HG02981 (cell line): ENCODE results near the gene FMO3.

Experiments
- ATAC-seq: cut with Tn5 transposase; IDR thresholded peaks from one replicate; pipeline ENCODE4 v1.9.1; 2021; ENCODE audit warnings: mild to moderate bottlenecking, moderate library complexity; ENCODE audit not compliant: unreplicated experiment

The FMO3 gene

GRCh38 chr1:171155484-171155883 is 64.8 kb downstream of the FMO3 start:
- no peak for ATAC-seq

- ATAC-seq: no peak
Measured at GRCh38 chr1:171158096-171158495, 67.4 kb downstream of the FMO3 start.

- ATAC-seq: no peak
Measured at GRCh38 chr1:171158551-171158950, 67.8 kb downstream of the FMO3 start.

GRCh38 chr1:171159148-171159547 is 68.4 kb downstream of the FMO3 start:
- no peak for ATAC-seq

DNA sequence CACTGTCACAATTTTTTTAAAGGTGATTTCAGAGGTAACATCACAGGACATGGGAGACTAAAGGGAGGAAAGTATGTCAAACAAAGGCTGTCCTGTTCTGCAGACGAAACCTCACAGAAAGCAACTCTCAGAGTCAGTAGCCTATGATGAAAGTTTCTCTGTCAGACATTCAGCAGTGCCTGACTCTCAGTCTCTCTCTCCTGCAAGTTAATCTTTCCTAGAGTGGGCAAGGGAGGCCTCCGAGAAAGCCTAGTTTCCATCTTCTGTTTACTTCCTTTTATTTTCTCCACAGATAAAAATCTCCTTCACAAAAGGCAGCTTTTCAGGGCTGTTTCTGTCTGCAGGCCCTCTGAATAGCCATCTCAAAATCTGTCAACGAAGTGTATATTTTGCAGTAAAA is 69.5 kb downstream of the FMO3 start:
- ATAC-seq: peak; percentile 87

DNA sequence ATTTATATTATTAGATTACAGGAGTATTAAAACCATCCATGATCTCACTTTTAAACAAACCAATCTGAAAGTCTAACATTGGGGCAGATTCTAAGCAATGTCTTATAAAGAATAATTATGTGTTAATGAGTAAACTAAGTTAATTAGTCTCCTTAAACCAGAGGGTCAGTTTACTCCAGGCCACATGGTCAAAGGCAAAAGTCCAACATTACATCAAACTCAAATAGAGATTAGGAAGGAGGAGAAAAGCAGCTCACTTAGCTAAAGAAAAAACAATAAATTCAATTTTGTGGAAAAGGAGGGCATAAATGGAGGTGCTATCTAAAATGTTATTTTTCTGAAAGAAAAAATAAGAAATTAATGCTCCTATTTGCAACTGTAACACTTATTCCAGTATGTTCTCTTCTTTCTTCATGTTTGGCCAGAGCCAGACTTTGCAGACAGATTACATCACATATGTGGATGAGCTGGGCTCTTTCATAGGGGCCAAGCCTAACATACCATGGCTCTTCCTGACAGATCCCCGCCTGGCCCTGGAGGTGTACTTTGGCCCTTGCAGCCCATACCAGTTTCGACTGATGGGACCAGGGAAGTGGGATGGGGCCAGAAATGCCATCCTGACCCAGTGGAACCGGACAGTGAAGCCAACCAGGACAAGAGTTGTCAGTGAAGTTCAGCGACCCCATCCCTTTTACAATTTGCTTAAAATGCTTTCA is 70.1 kb downstream of the FMO3 start:
- ATAC-seq: peak; percentile 20

GRCh38 chr1:171161431-171161830 is 70.7 kb downstream of the FMO3 start:
- no peak for ATAC-seq

- ATAC-seq: no peak
Measured at GRCh38 chr1:171166361-171166760, 75.7 kb downstream of the FMO3 start.
